ENCODE data around the gene RXRA.
A peak's percentile ranks its signal among the peaks of the same experiment; 100 is the strongest.

The RXRA gene

DNA sequence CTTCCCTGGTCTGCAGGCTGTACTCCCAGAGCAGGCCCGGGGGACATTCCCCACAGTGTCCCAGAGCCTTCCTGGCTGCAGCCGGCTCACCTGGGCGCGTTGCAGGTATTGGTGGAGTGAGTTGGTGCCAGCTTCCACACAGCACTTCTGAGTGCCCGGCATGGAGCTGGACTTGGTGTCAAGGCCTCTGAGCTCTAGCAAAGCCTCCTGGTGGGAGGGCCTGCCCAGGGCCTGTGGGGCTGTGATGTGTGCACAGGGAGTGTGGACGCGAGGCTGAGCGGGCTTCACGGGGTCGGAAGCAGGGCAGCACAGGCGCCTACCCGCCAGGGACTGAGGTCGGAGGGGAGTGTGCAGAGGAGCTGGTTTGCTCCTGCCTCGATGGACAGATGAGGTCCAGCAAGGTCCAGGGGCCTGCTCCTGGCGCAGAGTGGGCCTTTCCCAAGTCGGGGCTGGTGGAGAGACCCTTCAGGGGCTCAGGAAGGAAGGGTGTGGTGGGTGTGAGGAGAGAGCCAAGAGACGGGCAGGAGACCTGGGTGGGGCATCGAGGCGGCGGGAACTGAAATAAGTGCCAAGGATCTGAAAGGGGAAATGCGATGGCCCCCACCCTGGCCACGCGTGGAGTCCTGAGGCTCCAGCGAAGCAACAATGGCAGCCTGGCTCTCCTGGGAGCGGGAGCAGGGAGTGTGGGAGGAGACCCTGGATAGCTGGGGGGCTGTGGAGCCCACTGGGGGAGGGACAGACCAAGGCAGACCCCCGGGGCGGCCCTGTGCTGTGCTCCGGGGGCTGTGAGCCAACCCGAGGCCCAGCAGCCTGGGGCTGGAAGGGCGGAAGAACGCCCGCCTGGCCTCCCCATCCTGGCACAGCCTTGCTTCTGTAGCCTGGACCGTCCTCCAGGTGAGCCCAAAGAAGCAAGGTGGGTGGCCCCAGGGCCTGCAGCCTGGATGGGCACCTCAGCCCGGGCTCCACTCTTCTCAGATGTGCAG lies 78.4 kb downstream of the RXRA start:
- no peak for DNase-seq

DNA sequence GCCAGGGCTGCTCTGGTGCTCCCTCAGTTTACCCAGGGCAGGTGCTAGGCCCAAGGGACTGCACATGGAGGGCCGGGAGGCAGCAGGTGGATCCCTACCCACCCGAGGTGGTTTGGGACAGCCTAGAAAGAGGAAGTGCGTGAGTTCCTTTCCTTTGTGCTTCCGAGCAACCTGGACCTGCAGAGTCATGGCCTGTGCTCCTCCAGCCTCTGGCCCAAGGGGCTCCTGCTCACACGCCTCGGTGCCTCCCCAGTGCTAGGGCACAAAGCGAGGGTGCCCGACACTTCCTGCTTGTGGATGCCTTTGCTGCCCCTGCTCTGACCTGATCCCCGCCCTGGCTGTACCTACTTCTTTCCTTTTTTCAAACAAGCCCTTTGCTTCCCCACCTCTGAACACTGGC lies 79.3 kb downstream of the RXRA start:
- DNase-seq, result no peak

GRCh38 chr9:134406366-134407120 lies 80.3 kb downstream of the RXRA start:
- DNase-seq, result no peak

DNA sequence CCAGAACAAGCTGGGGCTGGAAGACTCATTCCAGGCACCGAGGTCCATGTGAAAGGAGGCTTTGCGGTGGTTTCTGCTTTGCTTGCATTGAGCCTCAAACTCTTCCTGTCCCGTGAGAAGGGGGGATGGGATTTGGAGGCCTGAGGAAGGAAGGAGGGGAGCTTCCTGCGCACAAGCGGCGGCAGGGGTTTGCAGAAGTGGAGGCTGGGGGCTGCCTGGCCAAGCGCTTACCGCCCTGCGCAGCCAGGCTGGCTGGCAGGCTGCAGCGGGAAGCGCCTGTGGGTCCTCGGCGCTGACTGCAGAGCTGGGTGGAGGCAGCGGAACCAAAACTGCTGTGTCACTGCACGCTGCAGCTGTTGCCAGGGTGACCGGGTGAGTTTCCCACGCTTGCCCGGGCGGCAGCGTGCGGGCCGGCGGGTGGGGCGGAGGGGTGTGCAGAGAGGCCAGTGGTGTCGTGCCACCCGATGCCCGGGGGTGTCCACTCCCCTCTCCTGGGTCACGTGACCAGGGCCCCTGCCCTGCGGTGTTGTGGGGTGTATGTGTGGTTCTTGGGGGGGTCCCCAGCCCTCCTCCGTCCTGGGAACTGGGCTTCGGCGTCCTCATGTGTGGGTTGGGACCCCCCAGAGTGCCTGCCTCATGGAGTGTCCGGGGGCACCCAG lies 81.0 kb downstream of the RXRA start:
- peak; percentile 66 for DNase-seq

DNA sequence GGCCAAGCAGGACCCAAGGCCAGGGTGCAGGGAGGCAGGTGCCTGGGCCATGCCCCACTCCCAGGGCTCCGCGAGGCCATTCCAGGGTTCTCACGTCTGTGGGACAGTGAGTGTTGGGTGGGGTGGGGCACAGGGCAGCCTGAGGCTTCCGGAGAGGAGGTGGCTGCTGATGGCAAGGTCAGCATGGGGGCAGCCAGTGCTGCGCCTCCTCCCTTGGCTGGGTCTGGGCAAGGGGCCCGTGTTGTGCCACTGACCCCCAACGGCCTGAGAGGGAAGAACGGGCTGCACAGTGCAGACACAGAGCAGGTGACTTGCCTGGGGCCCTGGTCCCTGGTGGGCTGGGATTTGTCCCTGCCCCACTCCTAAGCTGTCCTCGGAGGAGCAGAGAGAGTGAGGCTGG lies 82.1 kb downstream of the RXRA start:
- no peak for DNase-seq

GRCh38 chr9:134408939-134409737 lies 82.9 kb downstream of the RXRA start:
- no peak for DNase-seq

DNA sequence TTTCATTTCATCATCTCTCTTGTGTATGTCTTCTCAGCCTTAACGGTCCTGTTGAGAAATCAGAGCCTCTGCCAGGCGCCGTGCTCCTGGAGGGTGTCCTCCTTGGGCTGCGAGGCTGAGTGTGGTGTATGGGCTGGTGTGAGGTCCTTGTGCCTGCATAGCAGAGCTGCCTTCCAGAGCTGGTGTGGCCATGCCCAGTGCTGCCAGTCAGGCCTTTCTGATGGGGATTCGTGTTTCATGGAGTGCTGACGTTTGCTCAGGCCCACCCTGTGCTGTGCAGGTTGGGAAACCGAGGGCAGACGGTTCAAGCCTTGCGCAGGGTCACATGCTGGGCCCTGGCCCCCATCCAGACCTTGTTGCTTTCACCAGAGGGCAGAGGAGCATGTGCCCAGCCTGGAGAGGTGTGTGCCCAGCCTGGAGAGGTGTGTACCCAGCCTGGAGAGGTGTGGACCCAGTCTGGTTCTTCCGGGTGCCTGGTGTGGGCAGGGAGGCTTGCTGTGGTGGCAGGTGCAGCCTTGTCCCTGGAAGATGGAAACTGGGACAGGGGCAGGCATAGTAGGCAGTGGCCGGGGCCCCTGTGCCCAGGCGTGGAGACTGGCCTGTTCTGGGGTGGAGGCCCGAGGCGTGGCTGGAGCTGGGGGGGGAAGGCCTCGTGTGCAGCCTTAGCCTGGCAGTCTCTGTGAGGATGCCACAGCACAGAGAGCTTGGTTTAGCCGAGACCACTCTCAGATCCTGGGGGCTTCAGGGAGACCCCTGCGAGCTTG lies 84.0 kb downstream of the RXRA start:
- no peak for DNase-seq

DNA sequence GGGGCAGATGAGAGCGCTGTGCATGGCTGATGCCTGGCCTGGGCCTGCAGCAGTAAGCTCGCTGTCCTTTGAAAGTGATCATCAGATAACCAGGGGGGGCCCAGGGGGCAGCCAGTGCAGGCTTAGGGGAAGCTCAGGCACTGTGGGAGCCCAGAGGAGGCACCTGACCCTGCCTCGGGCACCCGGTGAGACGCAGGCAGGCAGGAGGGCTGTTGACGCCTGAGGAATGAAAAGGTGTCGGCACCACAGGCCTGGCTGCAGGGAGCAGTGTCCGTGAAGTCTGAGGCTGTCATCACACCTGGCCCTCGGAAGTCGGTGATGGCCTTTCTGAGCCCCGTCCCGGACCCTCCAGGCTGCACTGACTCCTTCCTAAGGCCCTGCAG lies 84.6 kb downstream of the RXRA start:
- no peak for DNase-seq

DNA sequence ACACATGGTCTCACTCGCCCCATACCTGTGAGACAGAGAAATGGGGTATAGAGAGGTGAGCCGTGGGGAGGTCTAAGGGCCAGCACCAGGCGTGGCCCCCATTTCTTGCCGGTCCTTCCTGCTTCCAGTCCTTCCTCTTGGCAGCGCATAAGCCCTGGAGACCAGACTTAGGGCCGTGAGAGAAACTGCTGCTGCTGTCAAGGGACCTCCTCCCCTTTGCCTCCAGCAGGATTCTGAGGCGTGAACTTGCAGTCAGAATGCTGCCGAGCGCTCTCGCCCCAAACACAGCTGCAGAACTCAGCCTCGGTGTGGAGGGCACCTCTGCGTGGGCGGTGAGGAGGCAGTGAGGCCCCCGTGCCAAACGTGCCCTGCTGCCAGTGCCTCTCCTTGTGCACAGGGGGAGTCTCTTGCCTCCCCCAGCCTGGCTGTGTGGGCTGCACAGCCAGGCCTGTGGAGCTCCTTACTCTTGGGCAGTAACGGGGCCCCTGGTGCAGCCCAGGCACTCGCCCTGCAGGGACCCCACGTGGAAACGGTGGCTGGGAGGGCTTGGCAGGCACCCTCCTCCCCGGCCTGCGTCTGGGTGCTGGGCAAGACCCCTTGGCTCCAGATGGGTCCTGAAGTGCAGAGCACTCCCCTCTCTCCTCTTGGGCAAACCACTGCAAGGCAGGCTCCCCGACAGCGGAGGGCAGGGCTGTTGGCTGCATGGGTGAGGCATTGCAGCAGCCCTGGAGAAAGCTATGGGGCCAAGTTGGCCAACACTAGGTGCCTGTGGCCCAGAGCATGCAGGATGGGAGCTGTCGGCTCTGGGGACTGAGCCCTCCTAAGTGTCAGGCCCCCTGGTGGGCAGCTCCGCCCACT lies 85.4 kb downstream of the RXRA start:
- DNase-seq, result no peak

- DNase-seq, result no peak
Observed at GRCh38 chr9:134412298-134412711, 86.0 kb downstream of the RXRA start.

GRCh38 chr9:134413112-134413715 lies 87.0 kb downstream of the RXRA start:
- DNase-seq, result no peak

DNA sequence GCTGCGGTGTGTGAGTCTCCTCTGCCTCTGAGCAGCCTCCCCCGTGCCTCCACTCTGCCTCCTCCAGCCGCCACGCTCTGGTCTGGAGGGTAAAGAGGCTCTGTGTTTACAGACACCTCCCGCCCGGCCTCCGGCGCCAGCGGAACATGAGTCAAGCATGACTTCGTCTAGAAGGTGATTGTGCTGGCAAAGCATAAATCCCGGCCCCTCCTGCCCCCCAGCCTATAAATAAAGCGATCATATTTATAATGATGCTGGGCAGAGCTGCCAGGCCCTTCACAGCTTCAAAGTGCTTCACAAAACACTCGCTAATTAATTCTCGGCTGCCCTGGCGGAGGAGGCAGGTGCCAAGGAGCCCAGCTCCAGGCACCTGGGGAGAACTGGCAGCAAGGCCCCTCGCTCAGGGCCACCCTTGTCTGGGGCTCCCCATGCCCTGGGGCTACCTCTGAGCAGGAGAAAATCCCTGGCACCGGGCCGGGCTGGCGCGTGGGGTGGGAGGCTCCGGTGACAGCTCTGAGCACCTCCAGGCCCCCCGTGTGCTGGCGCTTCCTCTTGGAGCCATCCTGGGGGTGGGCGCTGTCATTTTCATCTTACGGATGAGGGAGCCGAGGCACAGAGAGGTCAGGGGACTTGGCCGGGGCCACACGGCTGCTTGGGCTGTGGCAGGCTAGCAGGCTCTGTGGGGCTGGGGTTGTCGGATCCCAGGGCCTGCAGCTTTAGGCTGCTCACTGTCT lies 87.8 kb downstream of the RXRA start:
- DNase-seq, result no peak

GRCh38 chr9:134414900-134415425 lies 88.7 kb downstream of the RXRA start:
- no peak for DNase-seq

DNA sequence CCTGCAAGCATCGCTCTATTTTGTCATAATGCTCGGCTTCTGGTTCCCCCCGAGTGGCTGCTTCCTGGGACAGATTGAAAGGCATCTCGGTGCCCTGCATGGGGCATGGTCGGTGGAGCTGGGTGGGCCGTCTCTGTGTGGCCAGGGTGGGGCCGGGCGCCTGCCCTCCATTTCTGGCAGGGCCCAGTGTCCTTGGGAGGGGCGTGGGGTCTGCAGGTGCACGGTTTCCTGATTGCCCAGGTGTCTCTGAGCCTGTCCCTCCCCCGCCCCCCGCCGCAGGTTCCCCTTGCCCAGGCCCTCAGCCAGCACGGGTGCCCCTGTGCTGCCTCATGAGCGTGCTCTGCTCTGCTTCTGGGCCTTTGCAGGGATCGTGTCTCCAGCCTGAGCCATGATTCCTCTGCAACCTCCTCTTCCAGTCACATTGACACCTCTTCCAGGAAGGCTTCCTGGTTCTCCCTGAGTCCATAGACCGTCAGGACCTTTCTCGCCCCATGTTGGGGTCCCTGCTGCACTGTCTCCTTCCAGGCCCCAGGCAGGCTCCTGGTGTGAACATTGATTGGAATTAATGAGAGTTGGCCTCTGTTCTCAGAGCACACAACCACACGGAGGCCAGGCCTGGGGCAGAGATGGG lies 90.2 kb downstream of the RXRA start:
- DNase-seq, result no peak

- no peak for DNase-seq
Observed at GRCh38 chr9:134418354-134418753, 92.1 kb downstream of the RXRA start.

DNA sequence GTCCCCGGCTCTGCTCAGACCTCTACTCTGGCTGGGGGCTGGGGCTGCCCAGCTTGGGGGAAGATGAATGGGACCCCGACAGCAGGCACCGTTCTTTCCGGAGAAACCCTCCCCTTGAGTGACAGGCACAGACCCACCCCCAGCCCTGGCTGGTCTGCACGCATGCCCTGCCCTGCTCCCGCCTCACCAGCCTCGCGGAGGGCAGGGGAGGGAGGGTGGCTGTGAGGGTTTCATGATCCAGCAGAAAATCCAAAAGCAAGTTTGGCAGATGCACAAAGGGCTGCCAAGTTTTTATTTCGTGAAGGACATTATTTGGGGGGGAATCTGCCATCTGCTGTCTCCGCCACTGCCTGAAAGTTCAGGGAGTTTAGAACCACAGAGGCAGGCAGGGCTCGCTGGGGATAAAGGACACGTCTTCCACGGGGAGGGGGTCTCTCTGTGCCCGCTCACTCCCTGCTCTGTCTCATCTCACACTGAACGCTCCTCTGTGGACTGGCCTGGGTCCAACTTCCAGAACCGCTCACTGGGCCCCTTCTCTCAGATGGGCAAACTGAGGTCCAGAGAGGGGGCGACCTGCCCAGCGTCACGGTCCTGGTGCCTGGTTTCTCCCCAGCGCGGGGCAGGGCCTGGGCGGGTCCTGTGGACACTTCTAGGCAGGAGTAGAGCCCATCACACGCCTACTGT lies 92.9 kb downstream of the RXRA start:
- DNase-seq, result no peak

GRCh38 chr9:134419684-134420076 lies 93.4 kb downstream of the RXRA start:
- no peak for DNase-seq

DNA sequence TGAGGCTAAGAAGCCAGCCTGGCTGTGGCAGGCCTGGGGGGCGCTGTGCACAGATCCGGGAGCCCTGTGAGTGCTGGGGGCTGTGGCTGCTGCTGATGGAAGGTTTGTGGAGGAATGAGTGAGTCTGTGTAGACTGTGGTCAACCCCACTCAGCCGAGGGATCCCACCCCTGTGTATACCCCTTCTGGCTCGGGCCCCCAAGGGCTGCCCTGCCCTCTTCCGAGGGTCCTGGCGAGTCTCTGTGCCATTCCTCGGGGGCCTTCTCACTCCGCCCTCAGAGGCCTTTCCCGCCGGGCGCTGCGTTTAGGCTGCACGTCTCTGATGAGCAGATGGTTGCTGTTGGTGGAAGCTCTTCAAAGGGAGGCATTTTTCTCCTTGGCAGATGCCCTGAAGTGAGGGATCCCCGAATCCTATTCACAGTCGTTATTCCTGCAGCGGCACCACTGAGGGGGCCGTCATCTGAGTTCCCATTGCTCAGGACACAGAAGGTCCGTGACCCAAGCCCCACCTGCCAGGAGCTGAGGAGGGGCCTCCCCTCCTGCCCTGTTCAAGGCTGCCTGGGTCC lies 94.1 kb downstream of the RXRA start:
- DNase-seq, result no peak
